Measurements from ENCODE around the gene CAVIN4. TPM values are rescaled to one million over a fixed set of nuclear protein-coding genes. Genes with fewer than 3 reads are reported as not detected.

Gene CAVIN4
- total RNA-seq, 4 donors from 2014 or later, result 14.5 to 163 (median 28.9) TPM

DNA sequence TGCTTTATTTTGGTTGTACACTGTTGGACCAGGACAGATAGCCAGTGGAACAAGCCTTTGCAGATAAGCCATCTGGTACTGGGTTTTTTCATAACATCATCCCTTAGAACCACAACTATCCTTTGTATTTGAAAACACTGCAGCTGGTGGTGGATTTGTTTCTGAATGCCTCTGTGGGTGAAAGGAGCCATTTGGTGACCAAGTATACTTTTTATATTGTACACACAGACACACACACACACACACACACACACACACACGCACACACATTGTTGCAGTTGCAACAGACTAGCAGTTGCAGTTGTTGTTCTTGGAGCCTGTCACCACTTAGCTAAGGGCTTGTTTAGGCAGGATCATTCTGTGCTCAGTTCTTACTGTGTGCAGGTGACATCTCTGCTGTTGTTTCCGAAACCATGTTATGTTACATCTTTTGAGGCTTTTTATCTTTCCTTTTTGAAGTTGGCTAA, 22.9 kb upstream of the CAVIN4 start:
- Histone ChIP-seq H3K27ac (no peak overlapping the region), H3K27me3 (no peaks in the 10 kb centered on the region), H3K4me1 (no peaks in the 10 kb centered on the region), H3K4me3 (no peak overlapping the region), H3K36me3 (no peaks in the 10 kb centered on the region), H3K9me3 (no peaks in the 10 kb centered on the region)
- in situ Hi-C loops (cut with MboI; ENCODE audit: low sequenced_read_pairs in 4 of 4) (no loop called here), intact Hi-C loops (cut with DNase I; ENCODE audit: low total_unique reads) (no loop called here)
- TF ChIP-seq, protein P1, sequence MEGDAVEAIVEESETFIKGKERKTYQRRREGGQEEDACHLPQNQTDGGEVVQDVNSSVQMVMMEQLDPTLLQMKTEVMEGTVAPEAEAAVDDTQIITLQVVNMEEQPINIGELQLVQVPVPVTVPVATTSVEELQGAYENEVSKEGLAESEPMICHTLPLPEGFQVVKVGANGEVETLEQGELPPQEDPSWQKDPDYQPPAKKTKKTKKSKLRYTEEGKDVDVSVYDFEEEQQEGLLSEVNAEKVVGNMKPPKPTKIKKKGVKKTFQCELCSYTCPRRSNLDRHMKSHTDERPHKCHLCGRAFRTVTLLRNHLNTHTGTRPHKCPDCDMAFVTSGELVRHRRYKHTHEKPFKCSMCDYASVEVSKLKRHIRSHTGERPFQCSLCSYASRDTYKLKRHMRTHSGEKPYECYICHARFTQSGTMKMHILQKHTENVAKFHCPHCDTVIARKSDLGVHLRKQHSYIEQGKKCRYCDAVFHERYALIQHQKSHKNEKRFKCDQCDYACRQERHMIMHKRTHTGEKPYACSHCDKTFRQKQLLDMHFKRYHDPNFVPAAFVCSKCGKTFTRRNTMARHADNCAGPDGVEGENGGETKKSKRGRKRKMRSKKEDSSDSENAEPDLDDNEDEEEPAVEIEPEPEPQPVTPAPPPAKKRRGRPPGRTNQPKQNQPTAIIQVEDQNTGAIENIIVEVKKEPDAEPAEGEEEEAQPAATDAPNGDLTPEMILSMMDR (IDR thresholded peaks at IDR 0.05 in 4 of 5, conservative IDR thresholded peaks at IDR 0.05 in 1 of 5), result no peak
- no peak for TF ChIP-seq POLR2A (IDR thresholded peaks at IDR 0.05)
- DNase-seq (no peak), ATAC-seq (no peak)

DNA sequence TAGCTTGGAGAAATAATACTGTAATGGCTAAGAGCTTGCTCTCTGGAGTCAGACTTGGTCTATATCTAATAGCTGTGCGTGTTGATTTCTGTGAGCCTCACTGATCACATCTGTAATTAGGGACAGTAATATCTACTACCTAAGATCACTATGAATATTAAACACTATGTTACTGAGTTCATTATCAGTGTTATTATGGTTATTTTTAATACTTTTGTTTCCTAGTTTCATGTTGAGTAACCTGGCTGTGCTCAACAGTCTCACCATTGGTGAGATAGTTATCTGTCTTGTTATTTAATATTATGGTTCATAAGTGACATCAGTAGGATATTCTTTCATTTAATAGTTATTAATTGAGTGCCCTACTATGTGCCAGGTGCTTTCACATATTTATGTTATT, 22.4 kb upstream of the CAVIN4 start:
- Histone ChIP-seq H3K27ac (no peak overlapping the region), H3K27me3 (no peaks in the 10 kb centered on the region), H3K4me1 (no peaks in the 10 kb centered on the region), H3K9me3 (no peaks in the 10 kb centered on the region), H3K36me3 (no peaks in the 10 kb centered on the region), H3K4me3 (no peak overlapping the region)
- intact Hi-C loops (cut with DNase I; ENCODE audit: low total_unique reads), result no loop called here
- ATAC-seq, result no peak
- DNase-seq, result no peak
- in situ Hi-C loops (cut with MboI; ENCODE audit: low sequenced_read_pairs in 4 of 4), result no loop called here
- TF ChIP-seq POLR2A (IDR thresholded peaks at IDR 0.05), result no peak
- TF ChIP-seq, protein P1 (IDR thresholded peaks at IDR 0.05 in 4 of 5, conservative IDR thresholded peaks at IDR 0.05 in 1 of 5), result no peak

DNA sequence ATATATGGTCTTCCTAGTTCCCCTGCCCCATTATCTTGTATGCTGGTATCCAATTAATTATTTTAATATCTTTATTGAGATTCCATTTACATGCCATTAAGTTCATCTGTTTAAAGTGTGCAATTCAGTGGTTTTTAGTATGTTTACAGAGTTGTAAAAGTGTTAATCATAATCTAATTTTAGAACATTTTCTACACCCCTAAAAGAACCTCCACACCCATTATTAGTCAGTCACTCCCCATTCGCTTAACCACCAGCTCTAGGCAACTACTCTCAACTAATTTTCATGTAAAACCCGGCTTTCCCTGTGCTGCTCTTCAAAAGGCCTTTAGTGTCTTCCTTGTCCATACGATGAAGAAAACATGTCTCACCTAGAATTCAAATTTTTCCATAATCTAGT, 20.8 kb upstream of the CAVIN4 start:
- ATAC-seq (no peak), DNase-seq (no peak)
- no peaks in the 10 kb centered on the region for H3K4me1 ChIP-seq
- in situ Hi-C loops (cut with MboI; ENCODE audit: low sequenced_read_pairs in 4 of 4), result no loop called here
- H3K27me3 ChIP-seq, result no peaks in the 10 kb centered on the region
- TF ChIP-seq, protein P1 (IDR thresholded peaks at IDR 0.05 in 4 of 5, conservative IDR thresholded peaks at IDR 0.05 in 1 of 5), result no peak
- TF ChIP-seq POLR2A (IDR thresholded peaks at IDR 0.05), result no peak
- H3K4me3 ChIP-seq, result no peak overlapping the region
- intact Hi-C loops (cut with DNase I; ENCODE audit: low total_unique reads), result no loop called here
- no peak overlapping the region for H3K27ac ChIP-seq
- no peaks in the 10 kb centered on the region for H3K36me3 ChIP-seq
- H3K9me3 ChIP-seq, result no peaks in the 10 kb centered on the region

DNA sequence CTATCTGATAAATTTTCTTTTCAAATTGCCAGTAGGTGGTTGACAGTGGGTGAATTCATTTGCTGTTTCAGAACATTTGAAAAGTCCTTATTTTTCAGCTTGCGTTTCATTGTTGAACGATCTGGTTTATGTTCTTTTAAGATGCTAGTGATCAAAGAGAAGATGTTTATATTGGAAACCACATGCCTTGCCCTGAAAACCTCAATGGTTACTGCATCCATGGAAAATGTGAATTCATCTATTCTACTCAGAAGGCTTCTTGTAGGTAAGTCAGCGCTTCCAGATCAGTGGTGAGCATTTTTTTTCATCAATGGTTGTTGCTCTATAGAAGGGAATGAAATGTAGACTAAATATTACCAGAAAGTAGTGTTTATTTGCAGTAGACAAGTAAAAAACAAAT, 16.6 kb upstream of the CAVIN4 start:
- ATAC-seq, result no peak
- no peak for DNase-seq
- in situ Hi-C loops (cut with MboI; ENCODE audit: low sequenced_read_pairs in 4 of 4), result no loop called here
- intact Hi-C loops (cut with DNase I; ENCODE audit: low total_unique reads), result no loop called here
- no peak overlapping the region for H3K4me3 ChIP-seq
- TF ChIP-seq, protein P1 (IDR thresholded peaks at IDR 0.05 in 4 of 5, conservative IDR thresholded peaks at IDR 0.05 in 1 of 5), result no peak
- TF ChIP-seq POLR2A (IDR thresholded peaks at IDR 0.05), result no peak
- no peaks in the 10 kb centered on the region for H3K27me3 ChIP-seq
- H3K9me3 ChIP-seq, result no peaks in the 10 kb centered on the region
- no peaks in the 10 kb centered on the region for H3K4me1 ChIP-seq
- no peaks in the 10 kb centered on the region for H3K36me3 ChIP-seq
- H3K27ac ChIP-seq, result no peak overlapping the region

DNA sequence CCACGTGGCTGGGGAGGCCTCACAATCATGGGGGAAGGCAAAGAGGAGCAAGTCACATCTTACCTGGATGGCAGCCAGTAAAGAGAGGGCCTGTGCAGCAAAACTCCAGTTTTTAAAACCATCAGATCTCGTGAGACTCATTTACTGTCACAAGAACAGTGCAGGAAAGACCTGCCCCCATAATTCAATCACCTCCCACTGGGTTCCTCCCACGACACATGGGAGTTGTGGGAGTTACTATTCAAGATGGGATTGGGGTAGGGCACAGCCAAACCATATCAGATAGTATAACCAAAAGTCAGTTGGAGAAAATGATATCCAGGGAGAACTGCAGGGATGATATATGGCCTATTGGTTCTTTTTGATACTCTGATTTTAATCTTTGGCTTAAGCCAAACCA, 10.0 kb upstream of the CAVIN4 start:
- Histone ChIP-seq H3K4me3 (no peak overlapping the region), H3K9me3 (no peaks in the 10 kb centered on the region), H3K27me3 (no peaks in the 10 kb centered on the region), H3K4me1 (no peaks in the 10 kb centered on the region), H3K36me3 (no peaks in the 10 kb centered on the region), H3K27ac (no peak overlapping the region)
- DNase-seq (no peak), ATAC-seq (no peak)
- in situ Hi-C loops (cut with MboI; ENCODE audit: low sequenced_read_pairs in 4 of 4) (no loop called here), intact Hi-C loops (cut with DNase I; ENCODE audit: low total_unique reads) (no loop called here)
- TF ChIP-seq, protein P1 (IDR thresholded peaks at IDR 0.05 in 4 of 5, conservative IDR thresholded peaks at IDR 0.05 in 1 of 5), result no peak

Measured in gastrocnemius medialis (tissue), 4 donors.